Measurements from ENCODE around the gene ITGA11.

ITGA11 gene

DNA sequence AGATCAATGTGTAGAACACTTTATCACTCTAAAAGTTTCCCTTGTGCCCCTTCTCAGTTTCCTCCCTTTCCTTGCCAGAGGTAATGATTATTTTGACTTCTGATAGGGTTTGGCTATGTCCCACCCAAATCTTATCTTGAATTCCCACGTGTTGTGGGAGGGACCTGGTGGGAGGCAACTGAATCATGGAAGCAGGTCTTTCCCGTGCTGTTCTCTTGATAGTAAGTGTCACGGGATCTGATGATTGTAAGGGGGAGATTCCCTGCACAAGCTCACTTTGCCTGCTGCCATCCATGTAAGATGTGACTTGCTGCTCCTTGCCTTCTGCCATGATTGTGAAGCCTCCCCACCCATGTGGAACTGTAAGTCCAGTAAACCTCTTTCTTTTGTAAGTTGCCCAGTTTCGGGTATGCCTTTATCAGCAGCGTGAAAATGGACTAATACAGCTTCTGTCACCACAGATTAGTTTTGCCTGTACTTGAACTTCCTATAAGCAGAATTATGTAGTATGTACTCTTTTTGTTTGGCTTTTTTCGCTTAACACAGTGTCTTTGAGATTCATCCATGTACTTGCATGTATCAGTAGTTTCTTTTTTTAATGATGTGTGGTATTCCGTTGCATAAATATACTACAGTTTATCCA lies 147.2 kb downstream of the ITGA11 start:
- peaks cover 19 to 56% of the 10 kb centered on the region in 2 donors for H3K4me1 ChIP-seq (ENCODE audit: control insufficient read depth in 1 of 2, insufficient read depth in 2 of 2, low read length in 2 of 2)

DNA sequence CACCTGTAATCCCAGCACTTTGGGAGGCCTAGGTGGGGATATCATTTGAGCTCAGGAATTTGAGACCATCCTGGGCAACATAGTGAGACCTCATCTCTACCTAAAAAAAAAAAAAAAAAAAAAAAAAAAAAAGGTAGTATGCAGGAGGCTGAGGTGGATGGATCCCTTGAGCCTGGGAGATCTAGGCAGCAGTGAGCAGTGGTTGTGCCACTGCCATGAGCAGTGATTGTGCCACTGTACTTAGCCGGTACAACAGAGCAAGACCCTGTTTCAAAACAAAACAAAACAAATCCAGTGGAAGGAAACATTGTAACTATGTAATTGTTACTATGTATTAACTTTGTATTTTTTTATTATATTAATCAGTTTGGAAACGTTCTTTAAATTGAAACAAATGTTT lies 148.6 kb downstream of the ITGA11 start:
- Histone ChIP-seq H3K9me3 (ENCODE audit: control insufficient read depth in 1 of 2, low read length in 2 of 2) (no peaks in the 10 kb centered on the region), H3K4me3 (ENCODE audit: low read depth in 1 of 2, low read length in 2 of 2) (no peak overlapping the region), H3K27ac (ENCODE audit: low read length) (no peak overlapping the region), H3K4me1 (ENCODE audit: control insufficient read depth in 1 of 2, insufficient read depth in 2 of 2, low read length in 2 of 2) (peaks cover 19 to 54% of the 10 kb centered on the region in 2 donors), H3K36me3 (ENCODE audit: control insufficient read depth in 1 of 2, insufficient read depth in 2 of 2, low read length in 2 of 2) (peaks cover 5 to 11% of the 10 kb centered on the region in 2 donors), H3K27me3 (ENCODE audit: low read depth, low read length) (no peaks in the 10 kb centered on the region)

More for the DNA sequence above, 147.2 kb downstream of the ITGA11 start:
- Histone ChIP-seq H3K27ac (ENCODE audit: low read length) (no peak overlapping the region), H3K4me3 (ENCODE audit: low read depth in 1 of 2, low read length in 2 of 2) (no peak overlapping the region), H3K36me3 (ENCODE audit: control insufficient read depth in 1 of 2, insufficient read depth in 2 of 2, low read length in 2 of 2) (peaks cover 9 to 14% of the 10 kb centered on the region in 2 donors), H3K9me3 (ENCODE audit: control insufficient read depth in 1 of 2, low read length in 2 of 2) (no peaks in the 10 kb centered on the region), H3K27me3 (ENCODE audit: low read depth, low read length) (no peaks in the 10 kb centered on the region)

DNA sequence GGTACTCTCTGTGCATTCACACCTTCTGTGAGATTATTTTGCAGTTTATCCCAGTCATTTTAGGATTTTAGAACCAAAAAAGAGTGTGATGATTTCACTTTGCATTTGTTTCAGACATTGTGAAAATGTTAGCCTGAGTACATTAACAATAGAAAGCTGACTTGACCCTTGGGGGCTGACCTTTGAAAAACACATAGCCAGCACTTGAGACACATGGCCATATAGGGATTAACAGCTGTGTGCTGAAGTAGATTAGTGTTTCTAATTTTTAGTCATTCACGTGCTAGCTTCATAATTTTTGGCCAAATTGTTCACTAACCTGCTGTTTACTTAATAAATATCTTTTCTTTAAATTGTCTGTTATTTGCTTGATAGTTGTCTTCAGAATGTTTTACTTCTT lies 151.0 kb downstream of the ITGA11 start:
- Histone ChIP-seq H3K27me3 (ENCODE audit: low read depth, low read length) (no peaks in the 10 kb centered on the region), H3K4me3 (ENCODE audit: low read depth in 1 of 2, low read length in 2 of 2) (peak overlapping the region; percentile 83 to 89), H3K9me3 (ENCODE audit: control insufficient read depth in 1 of 2, low read length in 2 of 2) (no peaks in the 10 kb centered on the region), H3K27ac (ENCODE audit: low read length) (peak overlapping the region; percentile 99), H3K36me3 (ENCODE audit: control insufficient read depth in 1 of 2, insufficient read depth in 2 of 2, low read length in 2 of 2) (peaks cover 5 to 23% of the 10 kb centered on the region in 2 donors), H3K4me1 (ENCODE audit: control insufficient read depth in 1 of 2, insufficient read depth in 2 of 2, low read length in 2 of 2) (peaks cover 26 to 45% of the 10 kb centered on the region in 2 donors)

DNA sequence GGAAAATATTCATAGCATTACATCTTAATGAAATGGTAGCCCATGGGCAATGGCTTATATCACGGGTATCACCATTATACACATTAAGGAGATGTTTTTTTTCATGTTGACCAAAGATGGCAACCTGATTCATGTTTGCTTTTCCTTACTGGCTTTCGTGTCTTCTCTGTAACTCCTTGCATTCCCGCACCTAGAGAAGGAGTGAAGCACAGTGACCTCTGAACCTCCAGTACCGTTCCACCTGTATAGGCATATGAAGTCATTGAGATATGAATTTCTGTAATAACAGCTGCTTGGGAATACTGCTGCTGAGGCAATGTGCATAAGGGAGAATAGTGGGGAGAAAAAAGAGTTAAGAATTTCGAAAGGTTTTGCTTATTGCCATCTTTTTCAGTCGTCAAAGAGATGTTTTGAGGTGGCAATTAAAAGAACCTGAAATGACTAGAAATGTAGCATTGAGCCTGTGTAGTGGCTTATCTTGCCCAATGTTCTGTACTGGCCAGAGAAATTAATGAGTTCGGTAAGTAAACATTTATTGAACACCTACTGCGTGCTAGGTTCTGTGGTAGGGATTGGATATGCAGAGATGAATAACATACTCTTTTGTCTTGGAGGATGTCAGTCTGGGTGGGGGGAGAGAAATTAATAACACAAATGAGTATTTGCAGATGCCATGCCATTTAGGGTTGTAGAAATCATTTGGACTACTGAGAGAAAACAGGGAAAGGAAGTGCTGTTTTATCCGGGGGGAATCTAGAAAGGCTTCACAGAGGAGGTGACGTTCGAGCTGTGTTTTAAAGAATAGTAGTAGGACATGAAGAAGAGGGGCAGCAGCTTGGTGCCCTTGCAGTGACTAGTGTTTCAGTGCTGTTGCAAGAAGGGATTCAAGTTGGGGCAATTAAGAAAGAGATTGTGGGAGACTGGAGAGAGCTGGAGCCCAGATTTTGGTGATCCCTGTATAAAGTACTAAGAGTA lies 151.9 kb downstream of the ITGA11 start:
- Histone ChIP-seq H3K4me3 (ENCODE audit: low read depth in 1 of 2, low read length in 2 of 2) (peak overlapping the region; percentile 83 to 89), H3K4me1 (ENCODE audit: control insufficient read depth in 1 of 2, insufficient read depth in 2 of 2, low read length in 2 of 2) (peaks cover 29 to 43% of the 10 kb centered on the region in 2 donors), H3K36me3 (ENCODE audit: control insufficient read depth in 1 of 2, insufficient read depth in 2 of 2, low read length in 2 of 2) (peaks cover 5 to 19% of the 10 kb centered on the region in 2 donors), H3K27me3 (ENCODE audit: low read depth, low read length) (no peaks in the 10 kb centered on the region), H3K9me3 (ENCODE audit: control insufficient read depth in 1 of 2, low read length in 2 of 2) (no peaks in the 10 kb centered on the region), H3K27ac (ENCODE audit: low read length) (peak overlapping the region; percentile 99)

DNA sequence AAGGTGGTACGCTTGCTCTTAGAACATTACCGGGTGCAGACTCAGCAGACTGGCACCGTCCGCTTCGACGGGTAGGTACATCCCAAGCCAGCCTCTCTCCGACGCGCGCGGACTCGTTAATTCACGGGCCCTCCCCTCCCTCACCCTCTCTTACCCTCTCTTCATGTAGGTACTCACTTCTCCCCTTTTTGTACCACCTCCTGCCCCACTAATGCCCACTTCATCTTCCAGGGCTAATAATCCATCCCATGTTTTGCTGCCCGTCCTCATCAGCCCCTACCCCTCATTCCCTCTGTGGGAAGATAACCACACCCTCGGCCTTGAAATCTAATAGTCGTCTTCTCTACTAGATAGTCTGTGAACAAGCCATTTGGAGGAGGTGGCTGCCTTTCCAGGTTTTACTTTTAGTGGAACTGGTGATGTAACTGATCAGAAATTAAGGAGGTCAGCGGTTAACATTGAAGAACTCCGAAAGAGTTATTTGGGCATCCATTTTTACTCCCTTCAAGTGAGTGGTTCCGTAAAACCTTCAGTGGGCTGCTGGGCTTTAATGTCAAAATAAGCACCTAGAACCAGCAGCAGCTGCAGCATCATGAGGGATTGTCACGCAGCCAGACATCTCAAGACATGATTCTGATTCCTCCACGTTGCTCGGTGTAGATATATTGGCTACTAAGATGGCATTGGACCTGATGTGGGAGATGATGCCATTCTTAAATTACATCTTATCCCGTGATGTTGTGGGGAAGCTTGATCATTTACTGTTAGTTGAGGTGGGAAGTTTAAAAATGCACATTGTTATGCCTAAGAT lies 153.2 kb downstream of the ITGA11 start:
- Histone ChIP-seq H3K4me3 (ENCODE audit: low read depth in 1 of 2, low read length in 2 of 2) (peak overlapping the region; percentile 83 to 89), H3K27me3 (ENCODE audit: low read depth, low read length) (no peaks in the 10 kb centered on the region), H3K4me1 (ENCODE audit: control insufficient read depth in 1 of 2, insufficient read depth in 2 of 2, low read length in 2 of 2) (peaks cover 29 to 42% of the 10 kb centered on the region in 2 donors), H3K36me3 (ENCODE audit: control insufficient read depth in 1 of 2, insufficient read depth in 2 of 2, low read length in 2 of 2) (peaks cover 0 to 12% of the 10 kb centered on the region in 2 donors), H3K27ac (ENCODE audit: low read length) (peak overlapping the region; percentile 99), H3K9me3 (ENCODE audit: control insufficient read depth in 1 of 2, low read length in 2 of 2) (no peaks in the 10 kb centered on the region)

DNA sequence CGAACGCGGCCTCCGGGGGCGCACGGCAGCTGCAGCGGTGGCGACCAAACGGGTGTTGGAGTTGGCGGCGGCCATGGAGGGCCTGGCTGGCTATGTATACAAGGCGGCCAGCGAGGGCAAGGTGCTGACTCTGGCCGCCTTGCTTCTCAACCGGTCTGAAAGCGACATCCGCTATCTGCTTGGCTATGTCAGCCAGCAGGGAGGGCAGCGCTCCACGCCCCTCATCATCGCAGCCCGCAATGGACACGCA lies 153.7 kb downstream of the ITGA11 start:
- Histone ChIP-seq H3K27me3 (ENCODE audit: low read depth, low read length) (no peaks in the 10 kb centered on the region), H3K4me3 (ENCODE audit: low read depth in 1 of 2, low read length in 2 of 2) (peak overlapping the region; percentile 83 to 89), H3K4me1 (ENCODE audit: control insufficient read depth in 1 of 2, insufficient read depth in 2 of 2, low read length in 2 of 2) (peaks cover 29 to 42% of the 10 kb centered on the region in 2 donors), H3K27ac (ENCODE audit: low read length) (peak overlapping the region; percentile 99), H3K36me3 (ENCODE audit: control insufficient read depth in 1 of 2, insufficient read depth in 2 of 2, low read length in 2 of 2) (peaks cover 0 to 12% of the 10 kb centered on the region in 2 donors), H3K9me3 (ENCODE audit: control insufficient read depth in 1 of 2, low read length in 2 of 2) (no peaks in the 10 kb centered on the region)

DNA sequence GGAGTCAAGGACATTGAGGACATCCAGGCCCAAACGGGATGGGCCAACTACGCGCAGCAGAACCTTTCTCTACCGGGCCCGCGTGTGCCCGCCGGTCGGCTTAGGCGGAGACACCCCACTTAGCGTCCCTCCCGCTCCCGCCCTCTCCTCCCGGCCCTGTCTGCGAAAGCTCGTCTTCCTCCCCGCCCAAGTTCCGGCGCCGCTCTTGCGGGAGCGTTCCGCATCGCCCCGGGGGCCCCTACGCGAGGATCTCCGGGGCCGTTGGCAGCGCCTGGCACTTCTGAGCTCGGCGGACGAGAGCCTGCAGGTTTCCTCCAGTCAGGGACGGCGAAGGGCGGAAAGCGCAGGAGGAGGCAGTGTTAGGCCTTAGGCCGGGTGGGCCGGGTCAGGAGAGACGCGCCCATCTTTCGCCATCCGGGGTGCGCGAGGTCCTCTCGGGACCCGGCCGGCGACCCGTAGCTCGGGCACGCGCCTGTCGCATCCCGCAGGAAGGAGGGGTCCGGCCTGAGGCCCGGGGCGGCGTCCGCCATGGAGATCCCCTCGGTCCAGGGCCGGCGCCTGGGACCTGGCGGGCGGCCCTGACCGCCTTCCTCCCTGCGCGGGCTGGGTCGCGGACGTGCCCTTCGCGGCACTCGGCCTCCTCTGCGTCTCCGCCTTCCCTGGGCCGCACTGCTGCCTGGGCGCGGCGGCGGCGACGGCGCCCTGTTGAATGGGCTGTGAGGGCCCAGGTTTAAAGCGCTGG lies 154.2 kb downstream of the ITGA11 start, which contains the start of gene FEM1B:
Gene FEM1B, plus strand, starts transcription at position 143 of the 742 bp plus-strand sequence. CDS start 673 bp downstream, outside the sequence.
- Histone ChIP-seq H3K4me1 (ENCODE audit: control insufficient read depth in 1 of 2, insufficient read depth in 2 of 2, low read length in 2 of 2) (peaks cover 29 to 37% of the 10 kb centered on the region in 2 donors), H3K27ac (ENCODE audit: low read length) (peak within 1 kb of the TSS; percentile 99), H3K9me3 (ENCODE audit: control insufficient read depth in 1 of 2, low read length in 2 of 2) (no peaks in the 10 kb centered on the region), H3K36me3 (ENCODE audit: control insufficient read depth in 1 of 2, insufficient read depth in 2 of 2, low read length in 2 of 2) (peaks cover 0 to 12% of the 10 kb centered on the region in 2 donors), H3K27me3 (ENCODE audit: low read depth, low read length) (no peaks in the 10 kb centered on the region), H3K4me3 (ENCODE audit: low read depth in 1 of 2, low read length in 2 of 2) (peak within 1 kb of the TSS; percentile 83 to 89)

DNA sequence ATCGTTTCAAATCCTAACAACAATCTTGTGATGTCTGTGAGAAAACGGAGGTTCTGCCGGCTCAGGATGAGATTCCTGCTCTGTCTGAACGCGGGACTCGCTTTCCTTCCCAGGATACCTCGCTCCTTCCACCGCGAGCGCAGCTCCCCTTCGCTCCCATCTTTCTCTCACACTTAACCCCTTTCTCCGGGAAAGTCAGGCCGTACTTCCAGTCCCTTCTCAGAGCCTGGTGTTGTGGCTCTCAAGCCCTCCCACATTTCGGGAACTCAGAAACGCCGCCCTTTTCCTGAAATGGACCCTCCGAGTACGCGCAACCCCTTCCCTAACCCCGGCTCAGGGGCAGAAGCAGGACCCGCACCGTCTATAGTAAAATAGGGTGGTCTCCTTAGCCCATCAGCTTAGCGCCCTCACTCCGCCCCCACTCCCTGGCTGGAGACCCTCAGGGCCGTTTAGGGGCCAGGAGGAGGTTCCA lies 154.8 kb downstream of the ITGA11 start:
- Histone ChIP-seq H3K27me3 (ENCODE audit: low read depth, low read length) (no peaks in the 10 kb centered on the region), H3K4me1 (ENCODE audit: control insufficient read depth in 1 of 2, insufficient read depth in 2 of 2, low read length in 2 of 2) (peaks cover 29 to 35% of the 10 kb centered on the region in 2 donors), H3K9me3 (ENCODE audit: control insufficient read depth in 1 of 2, low read length in 2 of 2) (no peaks in the 10 kb centered on the region), H3K4me3 (ENCODE audit: low read depth in 1 of 2, low read length in 2 of 2) (peak overlapping the region; percentile 83 to 89), H3K36me3 (ENCODE audit: control insufficient read depth in 1 of 2, insufficient read depth in 2 of 2, low read length in 2 of 2) (peaks cover 0 to 12% of the 10 kb centered on the region in 2 donors), H3K27ac (ENCODE audit: low read length) (peak overlapping the region; percentile 99)

DNA sequence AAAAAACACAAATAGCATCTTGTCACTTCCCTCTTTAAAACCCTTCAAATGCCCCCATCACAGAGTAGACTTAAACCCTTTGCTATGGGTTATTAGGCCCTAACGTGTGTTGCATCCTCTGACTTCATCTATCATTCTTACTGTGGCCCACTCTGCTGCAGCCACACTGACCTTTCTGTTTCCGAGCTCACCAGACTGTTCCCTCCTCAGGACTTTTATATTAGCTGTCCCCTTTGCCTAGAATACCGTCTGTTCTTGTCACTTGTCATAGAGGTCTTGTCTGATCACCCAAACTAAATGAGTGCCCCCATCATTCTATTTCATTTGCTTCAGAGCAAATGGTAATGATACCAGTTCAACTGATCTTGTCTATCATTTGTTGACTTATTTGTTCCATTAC lies 155.3 kb downstream of the ITGA11 start:
- peak overlapping the region; percentile 99 for H3K27ac ChIP-seq (ENCODE audit: low read length)

DNA sequence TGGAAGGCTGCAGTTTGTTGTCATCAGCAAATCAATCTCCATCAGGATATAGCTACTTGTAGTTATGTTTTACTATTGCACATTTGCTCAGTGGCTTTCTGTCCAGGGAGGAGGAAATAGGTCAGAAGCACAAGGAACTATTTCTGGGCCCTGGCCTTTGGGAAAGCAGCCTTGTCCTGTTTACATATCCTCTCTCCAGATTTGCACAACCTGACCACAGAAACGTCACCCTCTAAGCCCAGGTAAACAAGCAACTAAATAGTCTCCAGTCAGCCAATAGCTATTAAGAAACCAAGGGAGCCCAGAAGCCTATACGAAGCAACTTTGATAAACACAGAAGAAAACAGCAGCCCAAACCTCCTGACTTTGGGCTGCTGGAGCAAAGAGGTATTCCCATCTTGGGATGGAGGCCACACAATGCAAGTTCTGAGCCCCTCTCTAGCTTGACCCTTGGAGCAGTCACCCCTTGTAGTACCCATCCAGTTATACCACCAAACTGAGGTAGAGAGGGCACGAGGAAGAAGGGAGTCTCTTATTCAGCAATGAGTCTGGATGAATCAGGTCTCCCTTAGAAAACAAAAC lies 156.7 kb downstream of the ITGA11 start:
- no peak overlapping the region for H3K4me3 ChIP-seq (ENCODE audit: low read depth in 1 of 2, low read length in 2 of 2)
- H3K4me1 ChIP-seq (ENCODE audit: control insufficient read depth in 1 of 2, insufficient read depth in 2 of 2, low read length in 2 of 2), result peaks cover 15 to 16% of the 10 kb centered on the region in 2 donors
- H3K36me3 ChIP-seq (ENCODE audit: control insufficient read depth in 1 of 2, insufficient read depth in 2 of 2, low read length in 2 of 2), result peaks cover 0 to 12% of the 10 kb centered on the region in 2 donors
- peak overlapping the region; percentile 99 for H3K27ac ChIP-seq (ENCODE audit: low read length)
- no peaks in the 10 kb centered on the region for H3K27me3 ChIP-seq (ENCODE audit: low read depth, low read length)
- H3K9me3 ChIP-seq (ENCODE audit: control insufficient read depth in 1 of 2, low read length in 2 of 2), result no peaks in the 10 kb centered on the region

More for the DNA sequence above, 155.3 kb downstream of the ITGA11 start:
- no peaks in the 10 kb centered on the region for H3K27me3 ChIP-seq (ENCODE audit: low read depth, low read length)
- peaks cover 24 to 30% of the 10 kb centered on the region in 2 donors for H3K4me1 ChIP-seq (ENCODE audit: control insufficient read depth in 1 of 2, insufficient read depth in 2 of 2, low read length in 2 of 2)
- no peaks in the 10 kb centered on the region for H3K9me3 ChIP-seq (ENCODE audit: control insufficient read depth in 1 of 2, low read length in 2 of 2)
- peak overlapping the region; percentile 83 to 89 for H3K4me3 ChIP-seq (ENCODE audit: low read depth in 1 of 2, low read length in 2 of 2)
- H3K36me3 ChIP-seq (ENCODE audit: control insufficient read depth in 1 of 2, insufficient read depth in 2 of 2, low read length in 2 of 2), result peaks cover 0 to 12% of the 10 kb centered on the region in 2 donors
